Measurements from ENCODE around the gene MMP10. TPM values are rescaled to one million over a fixed set of nuclear protein-coding genes. Genes with fewer than 3 reads are reported as not detected.
"Not testable (repeated sequence)": the region's sequence is repeated elsewhere in the genome, so short reads cannot be mapped to it uniquely, and the experiment has no call there.

Gene MMP10
- polyA plus RNA-seq, 6 donors from 2014 or later = not detected

DNA sequence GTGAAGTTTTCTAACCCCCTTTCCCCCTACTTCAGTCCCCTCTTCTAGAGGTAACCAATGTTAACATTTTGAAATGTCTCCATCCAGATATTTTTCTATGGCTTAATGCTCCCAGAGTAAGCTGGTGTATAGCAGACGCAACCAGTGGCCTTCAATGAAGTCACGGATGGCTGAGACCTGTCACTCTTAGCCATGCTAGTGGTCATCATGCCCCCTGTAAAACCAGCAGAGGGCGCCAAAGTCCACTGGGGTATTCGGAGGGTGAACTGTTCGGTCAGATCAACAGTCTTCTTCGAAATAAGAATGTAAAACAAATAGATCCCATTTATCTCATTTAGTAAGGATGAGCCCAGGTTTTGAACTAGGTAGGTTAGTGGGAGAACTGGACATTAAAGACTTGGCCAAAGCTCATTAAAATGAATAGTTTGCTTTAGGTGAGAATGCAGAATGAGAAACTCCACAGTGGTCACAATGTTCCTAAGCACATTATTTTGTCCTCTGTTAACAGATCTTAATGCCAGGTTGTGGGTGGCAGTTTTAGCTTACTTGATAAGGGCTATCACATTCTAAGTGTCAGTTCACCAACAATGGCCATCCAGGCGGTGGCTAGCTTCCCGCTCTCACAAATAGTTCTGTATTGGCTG is 47.1 kb downstream of the MMP10 start:
- DNase-seq (no peak), ATAC-seq (ENCODE audit: low read depth in 2 of 2) (no peak)
- peaks cover 0 to 4% (median under 1%) of the 10 kb centered on the region in 7 donors for H3K9me3 Mint-ChIP-seq
- H3K27me3 Mint-ChIP-seq = peaks cover 6 to 24% (median 11%) of the 10 kb centered on the region in 3 donors
- no peak overlapping the region for H3K4me3 Mint-ChIP-seq
- H3K4me1 Mint-ChIP-seq = no peaks in the 10 kb centered on the region
- no peaks in the 10 kb centered on the region for H3K36me3 Mint-ChIP-seq
- H3K27ac Mint-ChIP-seq = peak overlapping the region in 2 of 6 donors; percentile 39 to 48

DNA sequence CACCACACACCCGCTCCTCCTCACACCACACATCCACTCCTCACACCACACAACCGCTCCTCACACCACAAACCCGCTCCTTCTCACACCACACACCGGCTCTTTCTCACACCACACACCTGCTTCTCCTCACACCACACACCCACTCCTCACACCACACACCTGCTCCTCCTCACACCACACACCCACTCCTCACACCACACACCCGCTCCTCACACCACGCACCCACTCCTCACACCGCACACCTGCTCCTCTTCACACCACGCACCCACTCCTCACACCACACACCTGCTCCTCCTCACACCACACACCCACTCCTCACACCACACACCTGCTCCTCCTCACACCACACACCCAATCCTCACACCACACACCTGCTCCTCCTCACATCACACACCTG is 49.5 kb downstream of the MMP10 start:
- H3K27ac Mint-ChIP-seq; H3K36me3 Mint-ChIP-seq; H3K4me1 Mint-ChIP-seq; H3K4me3 Mint-ChIP-seq; H3K9me3 Mint-ChIP-seq; ATAC-seq (ENCODE audit: low read depth in 2 of 2); H3K27me3 Mint-ChIP-seq; DNase-seq: not testable (repeated sequence)

DNA sequence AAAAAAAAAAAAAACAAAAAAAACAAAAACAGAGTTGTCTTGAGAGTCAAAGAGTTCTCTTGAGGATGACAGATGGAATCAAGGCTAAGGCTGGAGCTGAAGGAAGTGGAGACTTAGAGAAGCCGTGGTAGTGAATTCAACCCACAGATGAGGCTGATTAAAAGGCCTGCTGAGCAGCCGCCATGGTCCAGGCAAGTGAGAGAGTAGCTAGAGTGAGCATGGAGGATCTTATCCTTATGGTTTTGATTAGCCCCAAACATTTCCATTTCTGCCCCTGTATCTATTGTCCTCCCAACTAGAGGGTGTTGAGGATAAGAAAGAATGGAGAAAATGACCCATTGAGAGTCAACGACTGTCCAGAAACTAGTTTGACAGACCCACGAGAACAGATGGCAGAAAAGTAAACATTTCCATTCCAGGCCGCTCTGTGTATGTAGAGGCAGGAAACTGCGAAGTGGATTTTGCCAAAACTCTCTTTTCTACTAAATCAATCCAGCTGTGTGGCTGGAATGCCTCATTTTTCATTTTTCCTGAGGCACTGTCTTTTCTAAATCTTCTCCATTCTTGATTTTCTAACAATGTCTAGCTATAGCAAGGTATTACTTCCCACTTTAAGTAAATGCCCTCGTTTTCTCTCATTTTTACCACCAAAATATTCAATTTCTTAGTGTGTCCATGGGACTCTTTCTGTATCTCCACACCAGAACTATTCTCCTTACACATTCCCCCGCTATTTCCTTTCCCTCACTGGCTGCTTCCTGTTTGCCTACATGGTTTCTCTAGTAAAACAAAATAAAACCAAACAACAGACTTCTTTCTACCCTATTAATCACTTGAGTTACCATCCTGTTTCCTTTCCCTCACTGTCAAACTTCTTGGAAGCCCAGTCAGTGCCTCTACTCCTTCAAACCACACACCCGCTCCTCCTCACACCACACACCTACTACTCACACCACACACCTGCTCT is 50.3 kb downstream of the MMP10 start:
- no peak overlapping the region for H3K27ac Mint-ChIP-seq
- peaks cover 0 to 7% (median 0%) of the 10 kb centered on the region in 3 donors for H3K27me3 Mint-ChIP-seq
- no peak overlapping the region for H3K4me3 Mint-ChIP-seq
- H3K9me3 Mint-ChIP-seq = peaks cover 0 to 3% (median 0%) of the 10 kb centered on the region in 7 donors
- H3K36me3 Mint-ChIP-seq = no peaks in the 10 kb centered on the region
- DNase-seq = no peak
- no peaks in the 10 kb centered on the region for H3K4me1 Mint-ChIP-seq
- ATAC-seq (ENCODE audit: low read depth in 2 of 2) = no peak

DNA sequence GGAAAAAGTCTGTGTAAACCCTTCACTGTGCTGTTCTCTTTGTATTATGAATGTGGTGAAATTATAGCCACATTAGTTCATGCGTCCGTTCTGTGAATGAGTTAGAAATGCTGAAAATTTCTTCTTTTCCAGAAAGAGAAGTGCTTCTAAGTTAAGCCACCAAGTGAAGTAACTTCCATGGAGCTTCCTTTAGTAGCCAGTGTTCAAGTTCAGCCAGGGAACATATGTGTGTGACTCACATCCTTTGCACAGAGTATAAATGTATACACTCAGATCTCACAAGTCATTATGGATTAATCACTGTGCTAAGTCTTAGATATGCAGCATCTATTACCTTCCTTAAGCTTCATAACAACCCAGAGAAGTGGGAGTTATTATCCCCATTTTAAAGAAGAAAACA is 52.5 kb downstream of the MMP10 start:
- H3K27me3 Mint-ChIP-seq = no peaks in the 10 kb centered on the region
- no peaks in the 10 kb centered on the region for H3K4me1 Mint-ChIP-seq
- ATAC-seq (ENCODE audit: low read depth in 2 of 2) = no peak
- no peak for DNase-seq
- H3K36me3 Mint-ChIP-seq = no peaks in the 10 kb centered on the region
- H3K4me3 Mint-ChIP-seq = no peak overlapping the region
- H3K27ac Mint-ChIP-seq = no peak overlapping the region
- H3K9me3 Mint-ChIP-seq = peaks cover 0 to 10% (median 0%) of the 10 kb centered on the region in 7 donors

DNA sequence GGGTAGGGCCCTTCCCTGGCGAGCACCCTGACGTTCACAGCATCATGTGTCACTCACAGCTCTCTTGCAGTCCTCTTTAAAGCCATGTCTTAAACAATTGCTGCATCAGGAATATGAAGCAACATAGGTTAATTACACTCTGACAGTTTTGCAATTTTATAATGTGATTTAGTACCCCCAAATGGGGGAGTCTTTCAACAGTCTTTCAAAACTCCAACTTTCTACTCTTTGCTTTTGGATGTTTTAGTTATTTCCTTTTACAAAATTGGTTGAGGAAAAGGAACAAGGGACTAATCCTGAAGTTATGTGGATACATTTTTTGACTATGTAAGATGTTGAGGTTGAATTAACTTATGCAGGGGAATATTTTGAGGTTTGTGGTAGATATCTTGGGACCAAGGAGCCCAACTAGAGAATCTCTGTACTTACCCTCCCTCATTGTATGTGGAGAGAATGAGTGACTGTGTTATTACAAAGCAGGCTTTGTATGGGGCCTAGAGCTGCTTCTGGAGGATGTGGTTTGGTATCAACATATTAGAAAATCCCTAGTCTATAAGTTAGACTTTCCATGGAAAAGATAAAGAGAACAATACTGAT is 55.4 kb downstream of the MMP10 start, which contains the start of gene MMP8:
TSS of gene MMP8 (minus strand) at position 51 of the 597 bp plus-strand sequence. CDS start 99 bp downstream, outside the sequence.
- no peak within 1 kb of the TSS for H3K27ac Mint-ChIP-seq
- DNase-seq (no peak), ATAC-seq (ENCODE audit: low read depth in 2 of 2) (no peak)
- peaks cover 0 to 2% of the 10 kb centered on the region in 2 donors for H3K36me3 Mint-ChIP-seq
- H3K27me3 Mint-ChIP-seq = peaks cover 0 to 13% (median 9%) of the 10 kb centered on the region in 3 donors
- no peaks in the 10 kb centered on the region for H3K4me1 Mint-ChIP-seq
- no peak within 1 kb of the TSS for H3K4me3 Mint-ChIP-seq
- peaks cover 0 to 10% (median 5%) of the 10 kb centered on the region in 7 donors for H3K9me3 Mint-ChIP-seq

DNA sequence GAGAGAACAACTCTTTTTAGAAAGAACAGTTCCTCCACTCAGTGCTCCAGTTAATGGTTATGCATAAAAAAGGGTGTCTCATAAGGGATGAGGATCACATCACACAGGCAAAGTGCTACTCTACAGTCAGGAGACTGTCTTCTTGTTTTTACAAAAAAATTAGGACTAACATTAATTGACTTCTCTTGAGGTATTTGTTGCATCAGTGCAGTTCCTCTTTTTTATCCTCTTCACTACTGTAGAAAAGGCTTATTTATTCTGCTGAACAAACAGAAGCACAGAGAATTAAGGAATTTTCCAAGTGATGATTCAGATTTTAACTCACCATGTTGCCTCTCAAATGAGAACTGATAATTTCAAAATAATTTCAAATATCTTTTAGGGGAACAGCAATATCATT is 57.6 kb downstream of the MMP10 start:
- no peak for ATAC-seq (ENCODE audit: low read depth in 2 of 2)
- H3K9me3 Mint-ChIP-seq = peaks cover 0 to 10% (median 5%) of the 10 kb centered on the region in 7 donors
- peaks cover 6 to 27% (median 14%) of the 10 kb centered on the region in 3 donors for H3K27me3 Mint-ChIP-seq
- no peaks in the 10 kb centered on the region for H3K4me1 Mint-ChIP-seq
- H3K36me3 Mint-ChIP-seq = peaks cover 0 to 7% of the 10 kb centered on the region in 2 donors
- H3K4me3 Mint-ChIP-seq = no peak overlapping the region
- no peak overlapping the region for H3K27ac Mint-ChIP-seq
- DNase-seq = no peak

Other genes with a start within 250 kb of the MMP10 start
- under 1 TPM in 2 of 6 donors, not detected in 4; 0.32 to 0.36 TPM for gene MMP7, start 249.9 kb downstream of the MMP10 start, polyA plus RNA-seq (ENCODE audit: low read depth in 6 of 6)
- not detected for gene MMP20, start 155.3 kb downstream of the MMP10 start, polyA plus RNA-seq (ENCODE audit: low read depth in 6 of 6)
- not detected for gene MMP27, start 74.9 kb downstream of the MMP10 start, polyA plus RNA-seq (ENCODE audit: low read depth in 6 of 6)
- under 1 TPM in 1 of 6 donors, not detected in 5; 0.37 TPM for gene MMP8, start 55.7 kb downstream of the MMP10 start, polyA plus RNA-seq (ENCODE audit: low read depth in 6 of 6)
- gene MMP1, start 17.5 kb upstream of the MMP10 start, polyA plus RNA-seq (ENCODE audit: low read depth in 6 of 6) = not detected
- gene MMP3, start 63.0 kb upstream of the MMP10 start, polyA plus RNA-seq (ENCODE audit: low read depth in 6 of 6) = not detected
- not detected for gene MMP12, start 94.4 kb upstream of the MMP10 start, polyA plus RNA-seq (ENCODE audit: low read depth in 6 of 6)
- not detected for gene MMP13, start 175.1 kb upstream of the MMP10 start, polyA plus RNA-seq (ENCODE audit: low read depth in 6 of 6)